ENCODE measurements around the gene GPX6. TPM values are rescaled to one million over a fixed set of nuclear protein-coding genes. Genes with fewer than 3 reads are reported as not detected.

The GPX6 gene
- total RNA-seq, 3 donors from 2014 or later (not counting 1 experiment from before 2014, with no cell fraction given) = not detected

DNA sequence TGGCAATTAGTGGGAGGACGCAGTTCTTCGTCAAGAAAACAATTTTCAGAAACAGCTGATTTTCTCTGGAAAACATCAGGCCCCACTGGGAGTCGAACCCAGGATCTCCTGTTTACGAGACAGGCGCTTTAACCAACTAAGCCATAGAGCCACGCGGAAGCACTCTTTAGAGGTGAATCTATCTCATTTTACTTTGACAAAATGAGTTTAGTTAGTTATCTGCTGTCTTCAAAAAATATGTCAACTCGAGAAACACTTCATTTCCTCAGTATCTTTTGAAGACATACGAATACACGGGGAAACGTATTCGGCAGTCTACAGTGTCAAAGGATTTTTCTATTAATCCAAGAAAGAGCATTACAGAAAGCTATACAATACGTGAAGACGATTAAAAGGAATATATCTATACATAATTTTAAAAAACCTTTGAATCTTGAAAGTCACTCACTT is 26.7 kb downstream of the GPX6 start:
- ATAC-seq = no peak
- H3K4me1 Mint-ChIP-seq = peaks cover 15 to 19% of the 10 kb centered on the region in 2 donors
- H3K36me3 Mint-ChIP-seq = peaks cover 13% of the 10 kb centered on the region
- Histone ChIP-seq H3K36me3 (ENCODE audit: control insufficient read depth, insufficient read depth, low read length) (no peaks in the 10 kb centered on the region), H3K4me1 (ENCODE audit: control insufficient read depth, insufficient read depth, low read length) (peaks cover 9% of the 10 kb centered on the region), H3K9me3 (ENCODE audit: control insufficient read depth, insufficient read depth, low read length) (no peaks in the 10 kb centered on the region), H3K27me3 (ENCODE audit: control insufficient read depth, insufficient read depth, low read length) (peaks cover 33% of the 10 kb centered on the region), H3K4me3 (ENCODE audit: low read length) (no peak overlapping the region), H3K27ac (ENCODE audit: low read length) (no peak overlapping the region)
- 23% methylated on average over 11 of the region's 14 CpGs for WGBS (ENCODE audit: insufficient coverage)
- TF ChIP-seq, protein P1, sequence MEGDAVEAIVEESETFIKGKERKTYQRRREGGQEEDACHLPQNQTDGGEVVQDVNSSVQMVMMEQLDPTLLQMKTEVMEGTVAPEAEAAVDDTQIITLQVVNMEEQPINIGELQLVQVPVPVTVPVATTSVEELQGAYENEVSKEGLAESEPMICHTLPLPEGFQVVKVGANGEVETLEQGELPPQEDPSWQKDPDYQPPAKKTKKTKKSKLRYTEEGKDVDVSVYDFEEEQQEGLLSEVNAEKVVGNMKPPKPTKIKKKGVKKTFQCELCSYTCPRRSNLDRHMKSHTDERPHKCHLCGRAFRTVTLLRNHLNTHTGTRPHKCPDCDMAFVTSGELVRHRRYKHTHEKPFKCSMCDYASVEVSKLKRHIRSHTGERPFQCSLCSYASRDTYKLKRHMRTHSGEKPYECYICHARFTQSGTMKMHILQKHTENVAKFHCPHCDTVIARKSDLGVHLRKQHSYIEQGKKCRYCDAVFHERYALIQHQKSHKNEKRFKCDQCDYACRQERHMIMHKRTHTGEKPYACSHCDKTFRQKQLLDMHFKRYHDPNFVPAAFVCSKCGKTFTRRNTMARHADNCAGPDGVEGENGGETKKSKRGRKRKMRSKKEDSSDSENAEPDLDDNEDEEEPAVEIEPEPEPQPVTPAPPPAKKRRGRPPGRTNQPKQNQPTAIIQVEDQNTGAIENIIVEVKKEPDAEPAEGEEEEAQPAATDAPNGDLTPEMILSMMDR (IDR thresholded peaks at IDR 0.05) = no peak
- peaks cover 41 to 78% of the 10 kb centered on the region in 2 donors for H3K27me3 Mint-ChIP-seq (ENCODE audit: low read depth in 2 of 2)
- H3K9me3 Mint-ChIP-seq = no peaks in the 10 kb centered on the region
- DNase-seq = peak in 1 of 2 donors; percentile 50
- peak overlapping the region; percentile 69 for H3K4me3 Mint-ChIP-seq
- peak overlapping the region in 1 of 2 donors; percentile 72 for H3K27ac Mint-ChIP-seq
- intact Hi-C loops (cut with micrococcal nuclease) = no loop called here

DNA sequence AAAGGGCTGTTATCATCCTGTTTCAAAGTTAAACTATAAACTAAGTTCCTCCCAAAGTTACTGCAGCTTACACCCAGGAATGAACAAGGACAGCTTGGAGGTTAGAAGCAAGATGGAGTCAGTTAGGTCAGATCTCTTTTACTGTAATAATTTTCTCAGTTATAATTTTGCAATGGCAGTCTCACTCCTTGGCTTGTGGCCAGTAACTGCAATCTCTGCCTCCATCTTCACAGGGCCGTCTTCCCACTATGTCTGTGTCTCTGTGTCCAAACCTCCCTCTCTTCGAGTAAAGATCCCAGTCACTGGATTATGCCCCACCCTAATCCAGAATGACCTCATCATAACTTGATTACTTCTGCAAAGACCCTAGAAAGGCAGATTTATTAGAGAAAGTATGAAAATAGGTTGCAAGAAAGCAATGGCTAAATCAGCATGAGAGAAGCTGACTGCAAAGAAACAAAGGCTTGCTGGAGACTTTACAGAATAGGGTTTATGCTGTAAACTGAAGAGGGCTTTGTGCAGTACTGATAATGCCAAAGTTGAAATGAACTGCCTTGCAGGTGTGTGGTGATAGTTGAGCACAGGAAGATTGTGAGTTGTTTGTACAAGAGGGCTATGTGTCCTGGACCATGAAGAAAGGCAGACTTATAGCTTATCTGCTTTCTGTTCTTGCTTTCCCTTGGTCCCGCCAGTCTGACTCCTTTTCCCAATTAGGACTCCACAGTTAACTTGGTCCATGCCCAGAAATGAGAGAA is 28.4 kb downstream of the GPX6 start:
- H3K36me3 ChIP-seq (ENCODE audit: control insufficient read depth, insufficient read depth, low read length) = no peaks in the 10 kb centered on the region
- DNase-seq (no peak), ATAC-seq (no peak)
- H3K36me3 Mint-ChIP-seq = peaks cover 13% of the 10 kb centered on the region
- H3K4me1 ChIP-seq (ENCODE audit: control insufficient read depth, insufficient read depth, low read length) = peaks cover 9% of the 10 kb centered on the region
- WGBS (ENCODE audit: insufficient coverage) = 80% methylated on average over 3 of the region's 3 CpGs
- H3K27ac ChIP-seq (ENCODE audit: low read length) = no peak overlapping the region
- TF ChIP-seq, protein P1 (IDR thresholded peaks at IDR 0.05) = no peak
- H3K9me3 Mint-ChIP-seq = no peaks in the 10 kb centered on the region
- peaks cover 15 to 19% of the 10 kb centered on the region in 2 donors for H3K4me1 Mint-ChIP-seq
- intact Hi-C loops (cut with micrococcal nuclease) = no loop called here
- no peak overlapping the region for H3K27ac Mint-ChIP-seq
- no peak overlapping the region for H3K4me3 ChIP-seq (ENCODE audit: low read length)
- peaks cover 36 to 80% of the 10 kb centered on the region in 2 donors for H3K27me3 Mint-ChIP-seq (ENCODE audit: low read depth in 2 of 2)
- no peak overlapping the region for H3K4me3 Mint-ChIP-seq
- peaks cover 33% of the 10 kb centered on the region for H3K27me3 ChIP-seq (ENCODE audit: control insufficient read depth, insufficient read depth, low read length)
- H3K9me3 ChIP-seq (ENCODE audit: control insufficient read depth, insufficient read depth, low read length) = no peaks in the 10 kb centered on the region

DNA sequence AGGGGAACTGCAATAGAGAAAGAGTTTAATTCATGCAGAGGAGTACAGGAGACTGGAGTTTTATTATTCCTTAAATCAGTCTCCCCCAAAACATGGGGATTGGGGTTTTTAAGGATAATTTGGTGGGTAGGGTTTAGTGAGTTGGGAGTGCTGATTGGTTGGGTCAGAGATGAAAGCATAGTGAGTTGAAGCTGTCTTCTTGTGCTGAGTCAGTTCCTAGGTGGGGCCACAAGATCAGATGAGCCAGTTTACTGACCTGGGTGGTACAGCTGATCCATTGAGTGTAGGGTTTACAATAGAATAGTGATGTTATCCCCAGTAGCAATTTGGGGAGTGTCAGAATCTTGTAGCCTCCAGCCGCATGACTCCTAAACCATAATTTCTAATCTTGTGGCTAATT is 29.1 kb downstream of the GPX6 start:
- Histone ChIP-seq H3K27ac (ENCODE audit: low read length) (no peak overlapping the region), H3K27me3 (ENCODE audit: control insufficient read depth, insufficient read depth, low read length) (peaks cover 31% of the 10 kb centered on the region), H3K4me1 (ENCODE audit: control insufficient read depth, insufficient read depth, low read length) (peaks cover 9% of the 10 kb centered on the region), H3K9me3 (ENCODE audit: control insufficient read depth, insufficient read depth, low read length) (no peaks in the 10 kb centered on the region), H3K36me3 (ENCODE audit: control insufficient read depth, insufficient read depth, low read length) (no peaks in the 10 kb centered on the region), H3K4me3 (ENCODE audit: low read length) (no peak overlapping the region)
- TF ChIP-seq, protein P1 (IDR thresholded peaks at IDR 0.05) = no peak
- intact Hi-C loops (cut with micrococcal nuclease) = no loop called here
- DNase-seq (no peak), ATAC-seq (no peak)
- Mint-ChIP-seq H3K9me3 (no peaks in the 10 kb centered on the region), H3K27ac (no peak overlapping the region), H3K4me1 (peaks cover 15 to 19% of the 10 kb centered on the region in 2 donors), H3K4me3 (no peak overlapping the region), H3K36me3 (peaks cover 7% of the 10 kb centered on the region), H3K27me3 (ENCODE audit: low read depth in 2 of 2) (peaks cover 34 to 80% of the 10 kb centered on the region in 2 donors)
- WGBS (ENCODE audit: insufficient coverage) = 100% methylated on average over 1 of the region's 1 CpG

Data from natural killer cell (primary cell).